Activated CD4-positive, alpha-beta T cell treated with anti-CD3 and anti-CD28 coated beads for 4 hours (primary cell): ENCODE data around the gene PPOX.

Experiments
- DNase-seq, 2 donors: peaks; one replicate each; pipeline ENCODE4 v3.0.0-alpha.2; 2020

PPOX gene

GRCh38 chr1:161176468-161177111 is 10.4 kb downstream of the PPOX start:
- no peak for DNase-seq

GRCh38 chr1:161177112-161177935 is 11.1 kb downstream of the PPOX start, which contains the start of gene B4GALT3:
Gene B4GALT3 (minus strand): TSS chr1:161177507. CDS start chr1:161176060, 1,447 bp downstream.
- DNase-seq, result peak; percentile 91 to 97

- DNase-seq, result no peak
Observed at GRCh38 chr1:161177936-161178244, 11.7 kb downstream of the PPOX start.

- no peak for DNase-seq
Observed at GRCh38 chr1:161179698-161180097, 13.5 kb downstream of the PPOX start.

- DNase-seq, result no peak
Observed at GRCh38 chr1:161180639-161181038, 14.4 kb downstream of the PPOX start.

- DNase-seq, result peak; percentile 57 to 63
Observed at GRCh38 chr1:161182214-161182613, 16.0 kb downstream of the PPOX start.

- DNase-seq, result peak; percentile 61 to 63
Observed at GRCh38 chr1:161185282-161185682, 19.1 kb downstream of the PPOX start.

GRCh38 chr1:161185732-161186311 is 19.6 kb downstream of the PPOX start:
- no peak for DNase-seq

- no peak for DNase-seq
Observed at GRCh38 chr1:161187311-161187710, 21.1 kb downstream of the PPOX start.

GRCh38 chr1:161188381-161188780 is 22.2 kb downstream of the PPOX start:
- no peak for DNase-seq

GRCh38 chr1:161189036-161189435 is 22.8 kb downstream of the PPOX start:
- no peak for DNase-seq

- DNase-seq, result no peak
Observed at GRCh38 chr1:161190962-161191521, 24.8 kb downstream of the PPOX start.

GRCh38 chr1:161191971-161192370 is 25.7 kb downstream of the PPOX start:
- DNase-seq, result no peak

GRCh38 chr1:161192476-161193465 is 26.5 kb downstream of the PPOX start:
- DNase-seq, result peak; percentile 64 to 67

- DNase-seq, result no peak
Observed at GRCh38 chr1:161193561-161194235, 27.5 kb downstream of the PPOX start.

GRCh38 chr1:161195171-161195570 is 28.9 kb downstream of the PPOX start:
- DNase-seq, result no peak

GRCh38 chr1:161196111-161196510 is 29.9 kb downstream of the PPOX start:
- no peak for DNase-seq

GRCh38 chr1:161196521-161197451 is 30.6 kb downstream of the PPOX start:
- DNase-seq, result no peak

GRCh38 chr1:161197560-161198193 is 31.5 kb downstream of the PPOX start:
- no peak for DNase-seq
